Astrocyte (in vitro differentiated cells and primary cell): Measurements from ENCODE around the gene MTA1. TPM values are rescaled to one million over a fixed set of nuclear protein-coding genes. Genes with fewer than 3 reads are reported as not detected.

ENCODE experiments used
- DNase-seq: peaks from one replicate; pipeline ENCODE4 v3.0.0-alpha.2; 2010; ENCODE audit warnings: low read depth
- FAIRE-seq: peaks from 2 replicates; lab custom pipeline; 2011; peaks lifted over from hg19 to GRCh38; lab: Jason Lieb, UNC
- H2AFZ ChIP-seq: 2 replicates; pipeline ENCODE4 v1.6.0; 2012; ENCODE audit warnings: low read depth, low read length, inconsistent platforms
- H3K27ac ChIP-seq: 2 replicates; pipeline ENCODE4 v1.5.1; 2011; ENCODE audit warnings: low read depth, low read length, inconsistent platforms
- H3K27me3 ChIP-seq: 2 replicates; pipeline ENCODE4 v1.6.0; 2011; ENCODE audit warnings: low read length, inconsistent platforms; ENCODE audit not compliant: insufficient read depth
- H3K36me3 ChIP-seq: 2 replicates; pipeline ENCODE4 v1.5.1; 2011; ENCODE audit warnings: low read length, inconsistent platforms; ENCODE audit not compliant: insufficient read depth
- H3K4me1 ChIP-seq: 2 replicates; pipeline ENCODE4 v1.5.1; 2011; ENCODE audit warnings: low read length, inconsistent platforms; ENCODE audit not compliant: insufficient read depth
- H3K4me2 ChIP-seq: 2 replicates; pipeline ENCODE4 v1.6.0; 2012; ENCODE audit warnings: low read length, inconsistent platforms
- H3K4me3 ChIP-seq: 2 replicates; pipeline ENCODE4 v1.5.1; 2011; ENCODE audit warnings: low read depth, mild to moderate bottlenecking, low read length, inconsistent platforms; ENCODE audit not compliant: insufficient read depth
- H3K79me2 ChIP-seq: 2 replicates; pipeline ENCODE4 v1.6.0; 2012; ENCODE audit warnings: mild to moderate bottlenecking, low read length, inconsistent platforms; ENCODE audit not compliant: insufficient read depth
- H3K9ac ChIP-seq: 2 replicates; pipeline ENCODE4 v1.6.0; 2012; ENCODE audit warnings: mild to moderate bottlenecking, low read length, inconsistent platforms
- H3K9me3 ChIP-seq: 2 replicates; pipeline ENCODE4 v1.5.1; 2012; ENCODE audit warnings: low read depth, mild to moderate bottlenecking, low read length, inconsistent platforms; ENCODE audit not compliant: insufficient read depth
- H4K20me1 ChIP-seq: 2 replicates; pipeline ENCODE4 v1.6.0; 2012; ENCODE audit warnings: low read length, inconsistent platforms; ENCODE audit not compliant: insufficient read depth
- H3K27ac Mint-ChIP-seq: one replicate; pipeline ENCODE4 v1.8.0; 2021; ENCODE audit warnings: mild to moderate bottlenecking, mixed read lengths; ENCODE audit not compliant: unreplicated experiment
- H3K27me3 Mint-ChIP-seq: one replicate; pipeline ENCODE4 v1.8.0; 2021; ENCODE audit warnings: low read depth, mixed read lengths; ENCODE audit not compliant: unreplicated experiment
- H3K36me3 Mint-ChIP-seq: one replicate; pipeline ENCODE4 v1.8.0; 2021; ENCODE audit warnings: low read depth, mixed read lengths; ENCODE audit not compliant: unreplicated experiment
- H3K4me1 Mint-ChIP-seq: one replicate; pipeline ENCODE4 v1.8.0; 2021; ENCODE audit warnings: low read depth, mixed read lengths; ENCODE audit not compliant: unreplicated experiment
- H3K4me3 Mint-ChIP-seq: one replicate; pipeline ENCODE4 v1.8.0; 2021; ENCODE audit warnings: mild to moderate bottlenecking, moderate library complexity, mixed read lengths; ENCODE audit not compliant: unreplicated experiment
- H3K9me3 Mint-ChIP-seq: one replicate; pipeline ENCODE4 v1.8.0; 2021; ENCODE audit warnings: mild to moderate bottlenecking, mixed read lengths; ENCODE audit not compliant: unreplicated experiment
- CTCF ChIP-seq: IDR thresholded peaks from 2 replicates; pipeline ENCODE4 v1.5.1; 2011; ENCODE audit warnings: low read depth, mild to moderate bottlenecking, inconsistent platforms, low read length, moderate library complexity; ENCODE audit not compliant: insufficient read depth
- EZH2 ChIP-seq: IDR thresholded peaks from 2 replicates; pipeline ENCODE4 v1.6.1; 2012; ENCODE audit warnings: mild to moderate bottlenecking, low read length, inconsistent platforms; ENCODE audit not compliant: insufficient read depth
- total RNA-seq: library from RNA; stranded (reverse); gene quantifications from 2 replicates; pipeline ENCODE4 v1.2.1, GENCODE V29; 2021

The MTA1 gene
- total RNA-seq, 1 donor from 2014 or later: 111 TPM

- TF ChIP-seq CTCF (no peak), EZH2 (no peak)
- Histone ChIP-seq H4K20me1 (peaks cover 17% of the 10 kb centered on the region), H3K27ac (no peak overlapping the region), H3K9ac (no peak overlapping the region), H2AFZ (no peak overlapping the region), H3K4me1 (no peaks in the 10 kb centered on the region), H3K4me2 (no peak overlapping the region), H3K27me3 (no peaks in the 10 kb centered on the region), H3K36me3 (peaks cover 2% of the 10 kb centered on the region), H3K79me2 (no peaks in the 10 kb centered on the region), H3K9me3 (no peaks in the 10 kb centered on the region), H3K4me3 (no peak overlapping the region)
- Mint-ChIP-seq H3K27me3 (no peaks in the 10 kb centered on the region), H3K36me3 (no peaks in the 10 kb centered on the region), H3K4me3 (no peak overlapping the region), H3K27ac (no peak overlapping the region), H3K4me1 (no peaks in the 10 kb centered on the region), H3K9me3 (no peaks in the 10 kb centered on the region)
- FAIRE-seq: no peak
- no peak for DNase-seq
Measured at GRCh38 chr14:105455086-105455640, 35.5 kb downstream of the MTA1 start.

- H3K36me3 Mint-ChIP-seq: peaks cover 1% of the 10 kb centered on the region
- H3K4me3 Mint-ChIP-seq: no peak overlapping the region
- H3K4me1 Mint-ChIP-seq: no peaks in the 10 kb centered on the region
- Histone ChIP-seq H3K9ac (no peak overlapping the region), H3K27ac (no peak overlapping the region), H3K36me3 (peaks cover 2% of the 10 kb centered on the region), H3K4me2 (no peak overlapping the region), H3K9me3 (no peaks in the 10 kb centered on the region), H3K79me2 (no peaks in the 10 kb centered on the region), H3K4me1 (no peaks in the 10 kb centered on the region), H3K4me3 (no peak overlapping the region), H3K27me3 (no peaks in the 10 kb centered on the region), H4K20me1 (peaks cover 15% of the 10 kb centered on the region), H2AFZ (no peak overlapping the region)
- TF ChIP-seq CTCF (no peak), EZH2 (no peak)
- no peak for FAIRE-seq
- DNase-seq: no peak
- H3K27me3 Mint-ChIP-seq: no peaks in the 10 kb centered on the region
- H3K27ac Mint-ChIP-seq: no peak overlapping the region
- H3K9me3 Mint-ChIP-seq: no peaks in the 10 kb centered on the region
Measured at GRCh38 chr14:105455766-105456660, 36.4 kb downstream of the MTA1 start.
